ENCODE results near the gene KIF18A.

The KIF18A gene

GRCh38 chr11:27996066-27996465, 111.9 kb downstream of the KIF18A start:
- H3K4me3 ChIP-seq (replicated peaks in 1 of 2; ENCODE audit: low read depth in 2 of 2, low read length in 2 of 2), result no peak overlapping the region
- TF ChIP-seq CTCF (IDR thresholded peaks at IDR 0.05; ENCODE audit: low read depth, low read length), result no peak
- no peak for DNase-seq (ENCODE audit: low read depth in 2 of 2)

DNA sequence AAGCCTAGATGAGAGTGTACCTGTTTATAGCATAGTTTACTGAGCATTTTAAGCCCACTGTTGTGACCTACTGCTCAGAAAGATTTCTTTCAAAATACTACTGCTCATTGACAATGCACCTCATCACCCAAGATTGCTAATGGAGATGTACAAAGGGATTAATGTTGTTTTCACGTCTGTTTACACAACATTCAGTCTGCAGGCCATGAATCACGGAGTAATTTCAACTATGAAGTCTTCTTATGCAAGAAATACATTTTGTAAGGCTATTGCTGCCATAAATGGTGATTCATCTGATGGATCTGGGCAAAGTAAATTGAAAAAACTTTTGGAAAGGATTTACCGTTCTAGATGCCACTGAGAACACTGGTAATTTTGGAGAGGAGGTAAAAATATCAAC, 112.9 kb downstream of the KIF18A start:
- H3K4me3 ChIP-seq (replicated peaks in 1 of 2; ENCODE audit: low read depth in 2 of 2, low read length in 2 of 2), result no peak overlapping the region
- TF ChIP-seq CTCF (IDR thresholded peaks at IDR 0.05; ENCODE audit: low read depth, low read length), result no peak
- DNase-seq (ENCODE audit: low read depth in 2 of 2), result peak; percentile 49 to 88

DNA sequence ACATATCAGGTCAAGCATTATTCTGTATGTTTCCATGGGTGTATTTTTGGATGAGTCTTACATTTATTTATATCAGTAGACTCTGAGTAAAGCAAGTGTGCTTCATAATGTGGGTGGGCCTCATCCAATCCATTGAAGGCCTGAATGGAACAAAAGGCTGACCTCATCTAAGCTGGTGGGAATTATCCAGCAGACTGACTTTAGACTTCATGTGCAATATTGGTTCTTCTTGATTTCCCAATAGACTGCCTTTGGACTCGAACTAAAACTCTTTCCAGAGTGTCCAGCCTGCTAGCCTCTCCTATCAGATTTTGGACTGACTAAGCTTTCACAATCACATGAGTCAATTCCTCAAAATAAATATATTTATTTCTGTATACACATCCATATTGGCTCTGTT, 116.2 kb downstream of the KIF18A start:
- TF ChIP-seq CTCF (IDR thresholded peaks at IDR 0.05; ENCODE audit: low read depth, low read length), result no peak
- peak; percentile 40 to 66 for DNase-seq (ENCODE audit: low read depth in 2 of 2)
- H3K4me3 ChIP-seq (replicated peaks in 1 of 2; ENCODE audit: low read depth in 2 of 2, low read length in 2 of 2), result no peak overlapping the region

DNA sequence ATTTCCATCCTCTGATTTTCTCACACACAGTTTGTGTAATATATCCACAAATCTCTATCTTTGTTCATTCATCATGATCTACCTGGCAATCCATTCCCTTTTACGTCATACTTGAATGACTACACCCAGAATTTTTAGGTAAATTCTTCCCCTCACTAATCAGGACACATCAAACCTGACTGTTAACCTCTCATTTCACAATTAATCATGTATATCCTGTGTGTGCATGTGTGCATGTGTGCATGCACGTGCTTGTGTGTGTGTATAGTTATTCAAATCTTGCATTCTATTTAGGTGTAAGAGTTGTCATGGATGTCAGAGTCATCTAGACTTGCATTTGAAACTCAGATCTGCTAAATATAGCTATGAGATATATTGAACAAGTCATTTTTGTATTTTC, 130.4 kb downstream of the KIF18A start:
- no peak for DNase-seq (ENCODE audit: low read depth in 2 of 2)
- TF ChIP-seq CTCF (IDR thresholded peaks at IDR 0.05; ENCODE audit: low read depth, low read length), result no peak
- H3K4me3 ChIP-seq (replicated peaks in 1 of 2; ENCODE audit: low read depth in 2 of 2, low read length in 2 of 2), result no peak overlapping the region

DNA sequence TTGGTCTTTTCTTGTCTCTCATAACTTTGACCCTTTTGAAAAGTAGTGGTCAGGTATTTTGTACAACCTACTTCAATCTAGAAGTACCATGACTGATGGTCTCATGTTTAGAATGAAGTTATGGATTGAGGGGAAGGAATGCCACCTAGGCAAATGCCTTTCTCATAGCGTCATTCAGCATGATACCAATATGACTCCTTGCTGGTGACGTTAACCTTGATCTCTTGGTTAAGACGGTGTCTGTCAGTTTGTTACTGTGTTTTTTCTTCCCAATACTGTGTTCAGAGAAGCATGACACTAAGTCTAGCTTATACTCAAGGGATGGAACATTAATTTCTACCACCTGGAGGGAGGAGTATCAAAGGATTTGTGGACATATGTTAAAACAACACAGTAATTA, 130.9 kb downstream of the KIF18A start:
- DNase-seq (ENCODE audit: low read depth in 2 of 2), result peak in 1 of 2 donors; percentile 60
- no peak overlapping the region for H3K4me3 ChIP-seq (replicated peaks in 1 of 2; ENCODE audit: low read depth in 2 of 2, low read length in 2 of 2)
- no peak for TF ChIP-seq CTCF (IDR thresholded peaks at IDR 0.05; ENCODE audit: low read depth, low read length)

- peak; percentile 27 to 59 for DNase-seq (ENCODE audit: low read depth in 2 of 2)
Observed at GRCh38 chr11:27976262-27976661, 131.7 kb downstream of the KIF18A start.

More at GRCh38 chr11:27976262-27976661, 131.7 kb downstream of the KIF18A start:
- no peak overlapping the region for H3K4me3 ChIP-seq (replicated peaks in 1 of 2; ENCODE audit: low read depth in 2 of 2, low read length in 2 of 2)
- no peak for TF ChIP-seq CTCF (IDR thresholded peaks at IDR 0.05; ENCODE audit: low read depth, low read length)
